Activated CD8-positive, alpha-beta memory T cell treated with anti-CD3 and anti-CD28 coated beads, Interleukin-2, amount 50 U/mL, for 48 hours (primary cell): ENCODE data around the gene LRRC8E.
A peak's percentile ranks its signal among the peaks of the same experiment; 100 is the strongest.
"Not testable (repeated sequence)": the region's sequence is repeated elsewhere in the genome, so short reads cannot be mapped to it uniquely, and the experiment has no call there.

ENCODE experiments used
- DNase-seq: peaks from one replicate; pipeline ENCODE4 v3.0.0-alpha.2; 2020

The LRRC8E gene

DNA sequence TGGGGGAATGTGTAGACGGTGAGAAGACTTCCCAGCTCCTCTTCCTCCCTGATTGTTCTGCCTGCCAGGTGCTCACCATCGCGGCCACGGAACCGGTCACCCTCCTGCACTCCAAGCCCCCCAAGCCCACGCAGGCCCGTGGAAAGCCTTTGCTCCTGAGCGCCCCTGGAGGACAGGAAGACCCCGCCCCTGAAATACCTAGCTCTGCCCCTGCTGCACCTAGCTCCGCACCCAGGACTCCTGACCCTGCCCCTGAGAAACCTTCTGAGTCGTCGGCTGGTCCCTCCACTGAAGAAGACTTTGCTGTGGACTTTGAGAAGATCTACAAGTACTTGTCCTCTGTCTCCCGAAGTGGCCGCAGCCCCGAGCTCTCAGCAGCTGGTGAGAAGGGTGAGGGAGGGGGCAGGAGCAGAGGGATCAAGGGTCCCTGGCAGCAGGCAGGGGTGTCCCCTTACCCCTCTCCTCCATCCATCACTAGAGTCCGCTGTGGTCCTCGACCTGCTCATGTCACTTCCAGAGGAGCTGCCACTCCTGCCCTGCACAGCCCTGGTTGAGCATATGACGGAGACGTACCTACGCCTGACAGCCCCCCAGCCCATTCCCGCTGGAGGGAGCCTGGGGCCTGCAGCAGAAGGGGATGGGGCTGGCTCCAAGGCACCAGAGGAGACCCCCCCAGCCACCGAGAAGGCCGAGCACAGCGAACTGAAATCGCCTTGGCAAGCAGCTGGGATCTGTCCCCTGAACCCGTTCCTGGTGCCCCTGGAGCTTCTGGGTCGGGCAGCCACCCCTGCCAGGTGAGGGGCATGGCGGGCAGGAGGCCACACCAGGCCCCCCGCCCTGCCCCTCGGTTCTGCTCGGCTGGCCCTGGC, 33.9 kb downstream of the LRRC8E start:
- no peak for DNase-seq

DNA sequence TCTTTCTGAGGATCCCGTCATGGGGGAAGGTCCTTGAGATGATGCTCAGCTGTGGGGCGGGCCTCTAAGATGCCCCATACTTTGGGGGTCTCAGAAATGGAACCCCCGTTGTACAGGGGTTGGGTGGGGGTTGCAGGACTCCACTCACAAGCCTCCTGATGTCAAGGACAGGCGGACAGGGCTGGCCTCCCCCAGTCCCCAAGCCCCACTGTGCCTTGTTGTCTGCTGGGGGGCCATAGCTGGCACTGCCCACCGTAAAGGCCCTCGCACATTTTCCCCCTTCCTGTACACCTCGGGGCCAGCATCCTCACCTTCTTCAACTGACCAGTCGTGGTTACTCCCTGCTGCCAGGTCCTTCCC, 34.5 kb downstream of the LRRC8E start:
- no peak for DNase-seq

DNA sequence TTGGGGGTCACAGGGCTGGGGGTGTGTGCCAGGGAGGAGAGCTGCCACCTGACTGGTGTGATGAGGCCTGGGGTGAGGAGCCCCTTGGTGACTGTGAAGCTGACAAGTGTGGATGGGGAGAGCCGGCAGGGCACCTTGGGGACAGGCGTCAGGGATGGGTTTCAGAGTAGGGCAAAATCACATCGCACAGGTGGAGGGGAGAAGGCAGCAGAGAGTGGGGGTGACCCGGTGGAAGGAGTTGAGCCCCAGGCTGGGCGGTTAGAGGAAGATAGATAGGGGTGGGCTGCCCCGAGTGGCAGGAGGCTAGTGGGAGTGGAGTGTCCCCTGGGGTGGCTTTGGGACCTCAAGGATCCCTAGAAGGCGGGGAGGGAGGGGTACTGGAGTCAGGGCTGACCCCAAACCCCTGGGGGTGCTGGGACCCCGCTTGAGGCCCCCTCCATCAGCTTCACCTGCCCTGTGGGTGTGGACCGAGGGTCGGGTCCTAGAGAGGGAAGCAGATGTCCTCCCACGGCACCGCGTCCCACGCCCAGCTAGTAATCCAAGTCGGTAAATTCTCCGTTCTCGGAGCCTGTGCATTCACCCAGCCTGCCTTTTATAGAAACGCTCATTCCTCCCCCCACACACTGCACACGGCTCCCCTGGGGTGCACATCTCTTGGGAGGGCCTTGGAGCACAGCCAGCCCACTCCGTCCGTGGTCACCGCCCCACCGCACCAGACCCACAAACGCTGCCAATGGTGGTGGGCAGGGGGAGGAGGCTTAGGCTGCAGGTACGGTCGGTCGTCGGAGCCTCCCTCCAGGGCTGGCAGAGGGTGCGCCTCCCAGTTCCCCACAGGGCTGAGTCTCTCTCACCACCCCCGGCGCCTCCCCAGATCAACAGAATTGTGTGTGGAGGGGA, 35.2 kb downstream of the LRRC8E start:
- DNase-seq: no peak

DNA sequence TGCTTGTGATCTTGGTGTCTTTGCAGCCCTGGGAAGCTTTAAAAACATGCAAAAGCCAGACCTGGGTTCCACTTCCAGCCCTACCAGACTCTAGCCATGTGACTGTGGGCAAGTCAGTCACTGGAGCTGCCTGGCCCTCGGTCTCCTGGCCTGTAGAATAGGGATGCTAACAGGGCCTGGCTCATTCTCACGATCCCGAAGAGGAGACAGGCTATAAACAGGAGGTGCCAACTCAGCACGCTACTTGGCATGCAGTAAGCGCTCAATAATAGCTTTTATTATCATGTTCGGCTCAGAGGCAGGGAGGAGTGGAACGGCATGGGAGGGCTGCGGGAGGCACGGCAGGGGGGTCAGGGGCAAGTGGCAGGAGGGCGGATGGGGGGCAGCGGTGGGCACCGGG, 35.9 kb downstream of the LRRC8E start:
- no peak for DNase-seq

DNA sequence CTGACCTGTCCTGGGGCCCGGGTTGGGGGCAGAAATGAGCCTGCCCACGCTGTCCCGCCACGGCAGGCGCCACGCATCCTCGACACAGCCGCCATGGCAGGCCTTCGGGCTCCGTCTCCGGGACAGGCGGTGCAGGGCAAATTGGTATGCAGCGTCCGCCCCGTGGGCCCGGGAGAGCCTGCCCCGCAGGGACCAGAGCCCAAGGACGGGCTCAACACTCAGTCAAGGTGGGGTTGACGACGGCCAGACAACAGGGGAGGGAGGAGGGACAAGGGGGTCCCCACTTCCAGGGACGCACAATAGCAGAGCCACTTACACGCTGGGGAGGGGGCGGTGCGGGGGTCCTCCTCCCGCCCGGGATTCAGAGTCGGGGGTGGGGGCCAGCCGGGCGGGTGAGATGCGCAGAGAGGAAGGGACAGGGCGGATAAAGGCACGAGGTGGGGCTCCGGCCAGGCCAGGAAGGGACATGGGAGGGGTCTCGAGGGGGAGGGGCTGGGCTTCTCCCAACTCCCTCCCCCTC, 36.4 kb downstream of the LRRC8E start:
- DNase-seq: no peak

DNA sequence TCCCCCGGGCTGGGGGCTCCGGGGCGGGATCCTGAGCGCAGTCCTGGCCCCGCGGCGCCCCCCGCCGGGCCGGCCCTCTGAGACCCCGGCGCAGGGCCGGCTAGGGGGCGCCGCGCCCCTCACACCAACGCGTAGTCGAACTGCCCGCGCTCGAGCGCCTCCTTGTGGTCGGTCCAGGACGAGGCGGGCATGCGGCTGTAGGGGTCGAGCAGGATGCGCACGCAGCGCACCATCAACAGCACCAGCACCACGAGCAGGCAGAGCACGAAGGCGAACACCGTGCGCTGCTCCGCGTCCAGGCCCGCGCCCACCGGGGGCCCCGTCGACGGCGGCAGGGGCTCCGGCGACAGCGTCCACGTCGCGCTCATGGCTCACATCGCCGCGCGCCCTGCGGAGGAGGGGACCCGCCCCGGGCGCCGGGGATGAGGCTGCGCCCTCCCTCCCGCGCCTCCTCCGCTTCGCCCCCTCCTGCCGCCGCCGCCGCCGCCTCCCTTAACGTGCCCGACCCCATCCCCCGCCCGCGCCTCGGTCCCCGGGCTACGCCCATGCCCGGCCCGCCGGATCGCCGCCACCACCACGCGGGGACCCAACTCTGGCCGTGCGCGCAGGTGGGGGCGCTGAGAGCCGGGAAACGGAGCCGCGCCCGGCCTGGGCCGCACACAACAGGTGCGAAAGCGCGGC, 37.0 kb downstream of the LRRC8E start:
- DNase-seq: peak; percentile 96

DNA sequence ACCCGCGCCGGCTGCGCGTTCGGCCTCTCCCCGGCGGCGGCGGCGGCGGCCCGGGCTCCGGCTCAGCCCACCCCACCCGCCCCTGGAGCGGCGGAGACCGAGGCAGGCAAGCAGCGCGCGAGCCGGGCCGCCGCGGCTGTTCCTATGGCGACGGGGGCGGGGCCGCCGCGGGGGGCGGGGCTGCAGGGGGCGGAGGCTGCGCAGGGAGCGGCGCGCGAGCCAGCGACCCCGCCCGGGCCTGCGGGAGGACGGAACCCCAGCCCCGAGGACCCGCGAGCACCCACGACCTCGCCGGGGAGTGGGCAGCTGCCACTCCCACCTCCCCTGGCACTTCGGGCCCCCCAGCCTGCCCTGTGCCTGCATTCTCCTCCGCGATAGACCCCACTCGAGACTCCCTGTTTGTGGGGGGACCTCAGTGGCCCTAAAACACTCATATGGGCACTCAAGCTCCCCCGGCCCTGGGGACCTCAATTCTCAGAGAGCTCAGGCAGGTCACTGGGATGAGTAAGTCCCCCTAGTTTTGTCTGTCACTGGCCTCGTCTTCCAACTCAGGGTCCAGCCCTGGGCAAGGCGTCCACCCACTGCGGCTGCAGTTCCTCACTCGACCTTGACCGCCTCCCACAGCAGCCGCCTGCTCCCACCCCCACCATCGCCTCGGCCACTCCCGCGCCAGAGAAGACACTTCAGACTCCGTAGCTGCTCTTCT, 37.9 kb downstream of the LRRC8E start, which contains the start of gene CTXN1:
CTXN1 (minus strand) TSS at position 115 of the 706 bp plus-strand sequence. CDS start 597 bp downstream, outside the sequence.
- DNase-seq: peak; percentile 93

DNA sequence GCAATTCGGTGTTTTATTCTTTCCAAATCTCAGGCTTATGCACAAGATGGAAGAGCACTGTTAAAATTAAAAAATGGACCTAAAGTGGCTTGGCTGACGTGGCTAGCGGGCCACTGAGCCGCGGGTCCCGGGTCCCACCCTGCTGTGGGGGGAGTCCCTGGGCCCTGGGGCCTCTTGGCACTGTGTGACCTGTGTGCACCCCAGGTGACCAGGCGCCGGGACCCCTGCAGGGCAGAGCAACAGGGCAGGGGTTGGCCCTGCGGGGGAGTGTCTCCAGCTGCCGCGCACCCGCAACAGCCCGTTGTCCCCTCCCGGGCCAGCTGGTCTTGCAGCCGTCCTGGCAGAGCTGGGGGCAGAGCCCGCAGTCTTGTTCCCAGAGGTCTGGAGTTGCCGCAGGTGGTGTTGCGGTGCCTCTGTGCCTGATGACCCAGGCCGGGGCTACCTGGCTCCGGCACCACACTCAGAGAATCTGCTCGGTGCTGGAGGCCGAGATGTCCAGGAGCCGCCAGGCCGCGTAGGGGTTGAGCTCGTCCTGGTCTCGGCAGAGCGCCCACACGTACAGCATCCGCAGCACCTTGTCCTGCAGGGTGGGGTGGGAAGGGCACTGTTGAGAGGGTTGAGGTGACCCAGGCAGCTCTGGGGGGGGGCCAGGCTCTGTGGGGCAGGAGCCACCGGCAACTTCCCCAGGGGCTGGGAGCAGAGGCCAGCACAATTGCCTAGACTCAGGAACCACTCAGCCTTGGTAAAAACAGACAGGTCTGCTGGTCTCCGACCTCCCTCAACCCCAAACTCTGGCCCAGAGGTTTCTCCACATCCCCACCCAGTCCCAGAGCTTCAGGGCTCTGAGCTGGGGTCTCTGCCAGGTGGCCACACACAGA, 38.7 kb downstream of the LRRC8E start:
- no peak for DNase-seq

DNA sequence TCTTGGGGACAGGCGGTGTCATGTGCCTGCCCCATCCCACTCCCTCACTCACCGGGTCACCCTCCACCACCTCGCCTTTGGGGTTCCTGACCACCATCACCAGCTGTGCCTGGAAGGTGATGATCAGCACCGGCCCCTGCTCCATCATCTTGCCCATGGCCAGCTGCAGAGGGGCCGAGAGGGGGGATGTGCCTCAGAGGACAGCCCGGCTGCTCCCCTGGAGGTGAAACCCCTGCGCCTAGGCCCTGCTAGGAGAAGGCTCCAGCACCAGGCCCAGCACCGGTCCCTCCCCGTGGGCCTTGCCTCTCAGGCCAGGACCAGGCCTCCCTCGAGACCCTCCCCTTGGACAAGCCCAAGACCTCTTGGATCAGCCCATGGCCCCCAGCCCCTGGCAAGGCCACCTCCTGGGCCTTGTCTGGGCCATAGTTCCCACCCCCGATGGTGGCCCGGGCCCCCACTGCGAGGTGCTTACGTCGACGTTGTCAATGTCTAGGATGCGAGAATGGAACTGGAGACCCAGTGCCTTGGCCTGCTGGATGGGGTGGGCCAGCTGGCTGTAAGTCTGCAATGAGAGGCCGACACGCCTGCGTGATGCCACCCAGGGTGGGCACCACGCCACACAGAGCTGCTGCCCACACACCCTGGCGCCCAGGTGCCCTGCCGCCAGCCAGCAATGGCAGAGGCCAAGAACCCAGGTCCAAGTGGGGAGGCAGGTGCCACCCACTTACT, 39.5 kb downstream of the LRRC8E start:
- DNase-seq: no peak

DNA sequence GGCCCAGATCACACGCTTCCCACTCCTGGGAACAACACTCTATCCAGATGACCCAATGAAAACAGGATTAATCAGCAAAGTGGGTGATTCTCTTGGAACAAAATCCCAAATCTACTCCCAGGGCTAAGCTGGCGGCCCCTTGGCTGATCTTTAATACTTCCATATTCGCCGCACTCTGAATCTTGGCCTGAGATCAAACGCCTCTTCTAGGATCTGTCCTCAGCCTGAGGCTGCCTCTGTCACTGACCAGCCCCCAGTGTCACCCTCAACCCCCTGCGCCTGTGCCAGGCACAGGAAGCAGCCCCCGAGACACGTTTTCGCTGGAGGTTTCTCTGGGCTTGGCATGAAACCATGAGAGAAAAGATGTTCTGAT, 40.0 kb downstream of the LRRC8E start:
- no peak for DNase-seq

DNA sequence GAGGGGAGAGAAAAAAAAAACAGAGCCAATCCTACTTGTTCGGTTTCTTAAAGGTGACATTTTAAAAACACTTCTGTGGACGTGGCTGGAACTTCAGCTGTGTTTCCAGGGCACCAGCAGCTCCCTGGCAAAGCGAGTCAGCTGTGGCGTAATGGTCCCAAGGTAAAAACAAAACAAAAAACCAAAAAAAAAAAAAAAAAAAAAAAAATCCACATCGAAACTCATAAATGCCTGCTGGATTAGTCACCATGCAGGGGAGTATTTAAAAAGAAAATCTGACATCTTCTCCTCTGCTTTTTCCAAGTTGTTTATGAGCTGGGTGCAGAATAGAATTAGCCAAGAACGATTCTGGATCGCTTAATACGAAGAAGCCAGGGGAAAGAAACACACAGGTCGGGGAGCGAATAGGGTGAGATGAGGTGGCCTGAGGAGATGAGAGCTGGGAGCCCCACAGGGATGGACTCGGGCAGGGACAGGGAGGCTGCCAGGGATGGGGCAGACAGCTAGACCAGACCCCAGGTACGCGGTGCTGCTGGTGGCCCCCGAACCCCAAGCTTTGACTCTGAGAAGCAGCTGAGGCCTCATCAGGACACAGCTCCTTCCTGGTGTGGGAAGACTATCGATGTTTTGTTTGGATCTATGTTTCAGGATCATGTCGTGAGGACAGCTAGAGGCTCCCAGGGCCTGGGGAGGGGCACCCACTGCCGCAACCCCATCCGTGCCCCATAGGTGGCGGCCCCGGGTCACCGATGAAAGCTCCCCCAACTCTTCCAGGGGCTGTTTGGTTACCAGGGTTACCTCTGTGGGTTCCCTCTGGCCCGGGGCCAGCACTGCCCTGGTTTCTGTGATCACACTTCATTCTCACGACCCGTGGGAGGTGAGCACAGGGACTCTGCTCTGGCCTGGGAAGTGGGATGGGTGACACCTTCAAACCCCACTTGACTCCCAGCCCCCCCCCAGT, 40.7 kb downstream of the LRRC8E start:
- DNase-seq: peak; percentile 86

DNA sequence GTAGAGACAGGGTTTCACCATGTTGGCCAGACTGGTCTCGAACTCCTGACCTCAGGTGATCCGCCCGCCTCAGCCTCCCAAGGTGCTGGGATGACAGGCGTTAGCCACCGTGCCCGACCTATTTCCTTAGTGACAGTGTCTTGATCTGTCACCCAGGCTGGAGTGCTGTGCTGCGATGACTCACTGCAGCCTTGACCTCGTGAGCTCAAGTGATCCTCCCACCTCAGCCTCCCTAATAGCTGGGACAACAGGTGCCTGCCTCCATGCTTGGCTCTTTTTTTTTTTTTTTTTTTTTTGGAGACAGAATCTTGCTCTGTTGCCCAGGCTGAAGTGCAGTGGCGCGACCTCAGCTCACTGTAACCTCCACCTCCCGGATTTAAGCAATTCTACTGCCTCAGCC, 41.7 kb downstream of the LRRC8E start:
- not testable (repeated sequence) for DNase-seq

DNA sequence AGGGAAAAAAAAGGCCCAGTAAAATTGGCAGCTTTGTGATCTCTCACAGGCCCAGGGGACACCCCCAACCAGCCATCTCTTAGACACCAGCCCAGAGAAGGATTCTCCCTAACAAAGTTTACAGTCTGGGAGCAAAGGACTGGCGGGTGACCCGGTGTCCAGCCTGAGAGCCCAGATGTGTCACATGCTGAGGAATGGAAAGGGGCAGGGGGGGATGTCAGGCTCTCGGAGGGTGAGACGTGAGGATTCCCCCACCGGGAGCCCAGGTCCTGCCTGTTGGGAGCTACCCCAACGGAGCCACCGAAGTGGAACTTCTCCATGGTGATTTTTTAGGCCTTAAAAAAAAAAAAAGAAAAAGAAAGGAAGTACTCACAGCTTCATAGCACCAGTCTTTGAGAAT, 42.5 kb downstream of the LRRC8E start:
- no peak for DNase-seq

DNA sequence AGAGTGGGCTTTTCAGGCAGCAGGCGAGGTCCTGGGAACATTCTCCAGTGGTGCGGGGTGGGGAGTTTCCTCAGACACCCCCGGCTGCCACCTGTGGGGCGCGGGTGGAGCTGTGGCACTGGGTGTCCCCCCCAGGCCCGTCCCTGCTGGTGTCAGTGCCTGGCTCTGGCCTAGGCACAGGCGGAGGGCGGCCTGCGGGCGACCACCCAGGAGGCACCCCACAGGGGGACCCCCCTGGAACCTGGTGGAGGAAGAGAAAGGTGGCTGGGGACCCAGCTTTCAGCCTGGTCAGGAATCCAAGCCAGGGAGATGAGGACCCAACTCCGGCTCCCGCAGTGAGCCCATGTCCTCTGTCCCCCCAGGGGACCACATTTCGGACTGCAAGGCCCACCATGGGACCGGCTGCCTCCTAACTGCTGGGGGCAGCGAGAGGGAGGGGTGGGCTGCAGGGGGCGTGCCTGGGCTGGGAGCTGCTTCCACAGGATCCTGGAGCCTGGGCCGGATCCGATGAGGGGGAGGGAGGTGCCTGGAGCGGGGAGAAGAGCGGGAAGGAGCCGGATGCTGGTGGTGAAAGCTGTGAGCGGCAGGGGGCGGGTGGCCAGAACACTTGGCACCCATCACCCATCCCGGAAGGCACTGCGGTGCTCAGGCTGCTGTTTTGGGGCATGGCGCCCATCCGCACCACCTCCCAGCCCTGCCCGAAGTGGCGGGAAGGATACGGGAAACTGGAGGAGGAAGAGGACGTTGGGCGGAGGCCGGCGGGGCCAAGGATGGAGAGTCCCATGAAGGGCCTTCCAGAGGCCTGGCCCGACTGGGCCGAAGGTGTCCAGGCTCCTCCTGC, 43.1 kb downstream of the LRRC8E start:
- no peak for DNase-seq

DNA sequence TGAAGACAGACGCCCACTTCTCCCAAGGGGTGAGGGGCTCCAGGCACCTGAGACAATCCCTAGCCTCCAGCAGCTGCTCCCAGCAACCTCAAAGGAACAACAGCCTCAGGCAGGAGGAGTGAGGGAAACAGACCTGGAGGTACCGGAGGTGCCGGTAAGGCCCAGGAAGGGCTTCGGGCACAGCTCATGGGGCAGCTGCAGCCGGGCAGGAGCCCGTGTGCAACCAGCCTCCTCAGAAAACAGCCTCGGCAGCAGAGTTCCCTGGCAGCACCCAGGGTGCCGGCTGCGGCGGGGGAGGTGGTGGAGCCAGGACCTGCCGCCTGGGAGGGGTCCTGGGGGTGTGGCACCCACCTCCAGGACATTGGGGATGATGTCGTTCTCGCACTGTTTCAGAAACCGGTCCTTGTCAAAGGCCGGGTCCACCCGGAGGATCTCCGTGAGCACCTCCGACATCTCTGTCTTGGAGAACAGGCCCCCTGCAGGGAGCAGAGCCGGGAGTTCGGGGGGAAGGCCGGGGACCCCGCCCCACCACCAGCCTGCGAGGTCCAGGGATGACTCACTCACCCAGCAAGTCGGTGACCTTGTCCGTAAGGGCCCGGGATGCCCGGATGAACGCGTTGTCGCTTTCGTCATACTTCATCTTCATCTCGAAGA, 44.1 kb downstream of the LRRC8E start:
- DNase-seq: no peak

DNA sequence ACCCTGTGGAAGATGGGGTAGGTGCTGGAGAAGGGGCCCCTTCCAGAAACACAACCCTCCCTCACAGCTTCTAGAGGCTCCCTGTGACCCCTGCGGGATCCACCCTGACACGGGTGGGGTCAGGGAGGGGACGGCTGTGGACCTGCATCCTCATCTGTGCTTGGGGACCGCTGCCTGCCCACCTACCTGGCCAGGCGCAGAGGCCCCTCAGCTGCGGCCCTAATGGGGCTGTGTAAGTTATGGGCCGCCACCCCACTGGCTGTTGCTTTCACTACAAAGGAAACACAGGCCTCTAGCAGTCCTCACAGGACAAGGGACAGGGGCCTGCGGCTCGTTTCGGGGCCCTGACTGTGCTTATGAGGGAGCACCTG, 44.6 kb downstream of the LRRC8E start:
- no peak for DNase-seq

DNA sequence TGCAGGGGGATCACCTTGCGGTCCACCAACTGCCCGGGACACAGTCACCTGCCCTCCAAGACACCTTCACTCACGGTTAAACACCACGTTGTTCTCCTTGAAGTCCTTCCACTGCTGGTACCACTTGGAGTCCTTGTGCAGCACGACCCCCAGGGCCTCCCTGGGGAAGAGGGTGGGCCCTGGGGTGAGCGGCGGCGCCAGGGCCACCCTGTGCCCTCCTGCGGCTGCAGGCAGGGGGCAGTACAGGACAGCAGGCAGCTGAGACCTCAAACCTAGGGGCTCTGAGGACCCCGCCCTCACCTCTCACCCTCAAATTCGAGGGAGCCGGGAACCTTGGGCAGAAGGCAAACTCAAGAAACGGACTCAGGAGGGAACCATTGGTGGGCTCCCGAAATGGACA, 45.1 kb downstream of the LRRC8E start:
- DNase-seq: no peak
